GM21576 (cell line): ENCODE measurements around the gene GOT2.
A peak's percentile ranks its signal among the peaks of the same experiment; 100 is the strongest.
"Not testable (repeated sequence)": the region's sequence is repeated elsewhere in the genome, so short reads cannot be mapped to it uniquely, and the experiment has no call there.

Source experiments
- ATAC-seq: cut with Tn5 transposase; IDR thresholded peaks from one replicate; pipeline ENCODE4 v1.9.1; 2021; ENCODE audit warnings: mild to moderate bottlenecking, moderate library complexity; ENCODE audit not compliant: unreplicated experiment

Gene GOT2

GRCh38 chr16:58733671-58734458, at the start of gene GOT2:
Gene GOT2, minus strand, starts transcription at chr16:58734316. Its CDS starts 88 bp downstream, at chr16:58734228.
- peak; percentile 94 for ATAC-seq

GRCh38 chr16:58779291-58779690, 45.2 kb upstream of the GOT2 start:
- ATAC-seq = not testable (repeated sequence)

- no peak for ATAC-seq
Measured at GRCh38 chr16:58773870-58774269, 39.8 kb upstream of the GOT2 start.

GRCh38 chr16:58768145-58768544, 34.0 kb upstream of the GOT2 start:
- ATAC-seq = no peak

- no peak for ATAC-seq
Measured at GRCh38 chr16:58767581-58767980, 33.5 kb upstream of the GOT2 start.

- no peak for ATAC-seq
Measured at GRCh38 chr16:58756650-58757332, 22.7 kb upstream of the GOT2 start.

GRCh38 chr16:58755989-58756649, 22.0 kb upstream of the GOT2 start:
- ATAC-seq = peak; percentile 93

GRCh38 chr16:58753711-58754134, 19.6 kb upstream of the GOT2 start:
- ATAC-seq = no peak

GRCh38 chr16:58744497-58744896, 10.4 kb upstream of the GOT2 start:
- no peak for ATAC-seq

- no peak for ATAC-seq
Measured at GRCh38 chr16:58741976-58742375, 7.9 kb upstream of the GOT2 start.

- ATAC-seq = no peak
Measured at GRCh38 chr16:58741166-58741565, 7.0 kb upstream of the GOT2 start.

GRCh38 chr16:58738672-58739296, 4.7 kb upstream of the GOT2 start:
- ATAC-seq = no peak

GRCh38 chr16:58736341-58736740, 2.2 kb upstream of the GOT2 start:
- not testable (repeated sequence) for ATAC-seq

GRCh38 chr16:58734459-58734787, 307 bp upstream of the GOT2 start:
- ATAC-seq = no peak

- no peak for ATAC-seq
Measured at GRCh38 chr16:58733248-58733670, 857 bp downstream of the GOT2 start.

GRCh38 chr16:58732545-58733247, 1.4 kb downstream of the GOT2 start:
- peak; percentile 40 for ATAC-seq

GRCh38 chr16:58730724-58731370, 3.3 kb downstream of the GOT2 start:
- ATAC-seq = no peak

- ATAC-seq = no peak
Measured at GRCh38 chr16:58727796-58728568, 6.1 kb downstream of the GOT2 start.

GRCh38 chr16:58727028-58727781, 6.9 kb downstream of the GOT2 start:
- no peak for ATAC-seq
